IMR-90 (cell line): Measurements from ENCODE around the gene CARD19. TPM values are rescaled to one million over a fixed set of nuclear protein-coding genes. Genes with fewer than 3 reads are reported as not detected.

Experiments
- ATAC-seq: fragments of 200-7000 bp; cut with Tn5 transposase; 2 replicates; pipeline ENCODE4 v1.9.1; 2020; ENCODE audit warnings: low read depth, mild to moderate bottlenecking, moderate library complexity
- BruUV-seq: library from RNA; stranded (reverse); fragments of 400-500 nt; replicated peaks from 2 replicates; lab custom pipeline; 2021; lab: Mats Ljungman, UMichigan
- CTCF ChIA-PET: fragments of 300-600 bp; formaldehyde crosslinking; extraction: SDS; loops from one replicate; lab custom pipeline; 2021; ENCODE audit warnings: antibody characterized with exemption; lab: Yijun Ruan, JAX
- POLR2A ChIA-PET: fragments of 300-600 bp; sonication (Branson Sonifier 250); formaldehyde crosslinking; loops from one replicate; lab custom pipeline; 2022; ENCODE audit warnings: antibody characterized with exemption; ENCODE audit not compliant: unreplicated experiment; lab: Charles Lee
- DNase-seq: peaks from one replicate; pipeline ENCODE4 v3.0.0; 2013
- H2AFZ ChIP-seq: replicated peaks from 2 replicates; pipeline ENCODE3; 2013; ENCODE audit warnings: low read length, mild to moderate bottlenecking; ENCODE audit not compliant: poor library complexity
- H2AK5ac ChIP-seq: 2 replicates; pipeline ENCODE4 v1.6.1; 2013; ENCODE audit warnings: low read depth, low read length, inconsistent platforms
- H2AK9ac ChIP-seq: replicated peaks from 2 replicates; pipeline ENCODE3; 2013; ENCODE audit warnings: mild to moderate bottlenecking, low read depth, low read length, moderate library complexity; ENCODE audit not compliant: poor library complexity
- H2BK120ac ChIP-seq: 2 replicates; pipeline ENCODE4 v1.6.1; 2013; ENCODE audit warnings: low read depth, low read length, inconsistent platforms
- H2BK15ac ChIP-seq: 3 replicates; pipeline ENCODE4 v1.6.1; 2013; ENCODE audit warnings: low read depth, low read length, inconsistent platforms
- H2BK20ac ChIP-seq: 2 replicates; pipeline ENCODE4 v1.6.1; 2013; ENCODE audit warnings: low read depth, mild to moderate bottlenecking, inconsistent platforms, low read length, moderate library complexity
- H2BK5ac ChIP-seq: 2 replicates; pipeline ENCODE4 v1.6.1; 2013; ENCODE audit warnings: mild to moderate bottlenecking, low read depth, low read length, inconsistent platforms; ENCODE audit not compliant: poor library complexity, severe bottlenecking
- H3K14ac ChIP-seq: replicated peaks from 2 replicates; pipeline ENCODE4 v1.6.1; 2013; ENCODE audit warnings: low read depth, low read length, inconsistent platforms
- H3K18ac ChIP-seq: 2 replicates; pipeline ENCODE4 v1.6.1; 2013; ENCODE audit warnings: low read depth, low read length, control low read depth
- H3K23ac ChIP-seq: 2 replicates; pipeline ENCODE4 v1.6.1; 2013; ENCODE audit warnings: low read depth, low read length, inconsistent platforms
- H3K27ac ChIP-seq: 2 replicates; pipeline ENCODE4 v1.5.1; 2013; ENCODE audit warnings: mild to moderate bottlenecking, control low read depth, low read length; ENCODE audit not compliant: insufficient read depth
- H3K27me3 ChIP-seq: 2 replicates; pipeline ENCODE4 v1.6.1; 2013; ENCODE audit warnings: low read length; ENCODE audit not compliant: control insufficient read depth, insufficient read depth
- H3K36me3 ChIP-seq: 2 replicates; pipeline ENCODE4 v1.6.1; 2013; ENCODE audit warnings: low read length, mixed read lengths; ENCODE audit not compliant: control insufficient read depth, insufficient read depth
- H3K4ac ChIP-seq: 2 replicates; pipeline ENCODE4 v1.6.1; 2013; ENCODE audit warnings: low read depth, low read length, inconsistent platforms
- H3K4me1 ChIP-seq: 2 replicates; pipeline ENCODE4 v1.6.1; 2013; ENCODE audit warnings: low read length, mixed read lengths; ENCODE audit not compliant: control insufficient read depth, insufficient read depth
- H3K4me2 ChIP-seq: 2 replicates; pipeline ENCODE4 v1.6.1; 2013; ENCODE audit warnings: low read depth, mild to moderate bottlenecking, control low read depth, low read length, moderate library complexity
- H3K4me3 ChIP-seq: 2 replicates; pipeline ENCODE4 v1.5.1; 2013; ENCODE audit warnings: low read depth, mild to moderate bottlenecking, control low read depth, low read length, moderate library complexity; ENCODE audit not compliant: insufficient read depth
- H3K56ac ChIP-seq: 2 replicates; pipeline ENCODE4 v1.6.1; 2013; ENCODE audit warnings: low read length, inconsistent platforms; ENCODE audit not compliant: insufficient read depth; ENCODE audit errors: extremely low read depth
- H3K79me1 ChIP-seq, 2 experiments: 2 replicates each; pipeline ENCODE4 v1.6.1; 2013; ENCODE audit warnings: low read length in 2 of 2, inconsistent platforms in 1 of 2, low read depth in 1 of 2
- H3K9ac ChIP-seq: 2 replicates; pipeline ENCODE4 v1.6.1; 2013; ENCODE audit warnings: low read depth, low read length, control low read depth
- H3K9me1 ChIP-seq: 2 replicates; pipeline ENCODE4 v1.6.1; 2013; ENCODE audit warnings: low read length, inconsistent platforms; ENCODE audit not compliant: insufficient read depth
- H3K9me3 ChIP-seq: 2 replicates; pipeline ENCODE4 v1.6.1; 2013; ENCODE audit warnings: low read length; ENCODE audit not compliant: control insufficient read depth, insufficient read depth
- H4K20me1 ChIP-seq: 2 replicates; pipeline ENCODE4 v1.6.1; 2013; ENCODE audit warnings: low read length, inconsistent platforms; ENCODE audit not compliant: insufficient read depth
- H4K5ac ChIP-seq: 2 replicates; pipeline ENCODE4 v1.6.1; 2013; ENCODE audit warnings: mild to moderate bottlenecking, low read depth, low read length, control low read depth
- H4K8ac ChIP-seq, 2 experiments: 2 replicates each; pipeline ENCODE4 v1.6.1; 2013; ENCODE audit warnings: low read depth in 2 of 2, low read length in 2 of 2, control low read depth in 1 of 2, inconsistent platforms in 1 of 2
- H4K91ac ChIP-seq: 2 replicates; pipeline ENCODE4 v1.6.1; 2013; ENCODE audit warnings: low read depth, low read length, inconsistent platforms; ENCODE audit not compliant: insufficient read depth
- BHLHE40 ChIP-seq: fragments of 150-350 bp; IDR thresholded peaks from 2 replicates; pipeline ENCODE4 v1.6.1; 2016; ENCODE audit warnings: mild to moderate bottlenecking, low read depth, low read length
- CEBPB ChIP-seq: IDR thresholded peaks from 2 replicates; pipeline ENCODE4 v1.6.1; 2012; ENCODE audit warnings: low read depth, low read length, improper control_type of control experiment
- CHD1 ChIP-seq: IDR thresholded peaks from 2 replicates; pipeline ENCODE4 v1.6.1; 2012; ENCODE audit warnings: low read depth, low read length, improper control_type of control experiment
- FOS ChIP-seq: fragments of 150-350 bp; IDR thresholded peaks from 2 replicates; pipeline ENCODE4 v1.6.1; 2016; ENCODE audit warnings: low read depth, low read length
- MAFK ChIP-seq: IDR thresholded peaks from 2 replicates; pipeline ENCODE4 v1.6.1; 2012; ENCODE audit warnings: low read depth, low read length, improper control_type of control experiment
- MAZ ChIP-seq: IDR thresholded peaks from 2 replicates; pipeline ENCODE4 v1.6.1; 2012; ENCODE audit warnings: low read depth, mild to moderate bottlenecking, low read length, improper control_type of control experiment, moderate library complexity, borderline replicate concordance
- MXI1 ChIP-seq: IDR thresholded peaks from 2 replicates; pipeline ENCODE4 v1.6.1; 2012; ENCODE audit warnings: low read depth, mild to moderate bottlenecking, low read length, moderate library complexity, borderline replicate concordance
- NFE2L2 ChIP-seq: fragments of 150-350 bp; IDR thresholded peaks from 2 replicates; pipeline ENCODE4 v1.6.1; 2016; ENCODE audit warnings: low read depth, mild to moderate bottlenecking, low read length
- POLR2A ChIP-seq: IDR thresholded peaks from 2 replicates; pipeline ENCODE4 v1.6.1; 2012; ENCODE audit warnings: mild to moderate bottlenecking, low read depth, low read length
- RAD21 ChIP-seq: IDR thresholded peaks from 2 replicates; pipeline ENCODE4 v1.6.1; 2012; ENCODE audit warnings: low read length, improper control_type of control experiment
- RCOR1 ChIP-seq: IDR thresholded peaks from 2 replicates; pipeline ENCODE4 v1.6.1; 2012; ENCODE audit warnings: mild to moderate bottlenecking, low read length, improper control_type of control experiment; ENCODE audit not compliant: insufficient replicate concordance
- RFX5 ChIP-seq: IDR thresholded peaks from 2 replicates; pipeline ENCODE4 v1.8.0; 2012; ENCODE audit warnings: low read depth, mild to moderate bottlenecking, low read length, moderate library complexity
- SMC3 ChIP-seq: fragments of 150-350 bp; IDR thresholded peaks from 2 replicates; pipeline ENCODE4 v1.6.1; 2016; ENCODE audit warnings: low read depth, mild to moderate bottlenecking, antibody characterized with exemption, low read length, moderate library complexity
- WGBS, 2 experiments: methylation state at CpG; one replicate each; pipeline versions ENCODE4 v1.1.5 to v1.1.7; 2013; ENCODE audit warnings: missing lambda C conversion rate in 2 of 2; ENCODE audit not compliant: insufficient read length in 1 of 2; ENCODE audit errors: extremely low coverage in 2 of 2; 5-methylcytosine and 5-hydroxymethylcytosine counted together
- dilution Hi-C: fragments of 300-500 bp; cut with HindIII; formaldehyde crosslinking; loops from one replicate; pipeline ENCODE4 v1.14.3; 2018; ENCODE audit warnings: low sequenced_read_pairs; ENCODE audit not compliant: unreplicated experiment
- in situ Hi-C: fragments of 300-500 bp; cut with MboI; formaldehyde crosslinking; loops from 3 replicates; pipeline ENCODE4 v1.14.3; 2019; ENCODE audit warnings: low sequenced_read_pairs, inconsistent platforms, mixed read lengths
- intact Hi-C: fragments of 100-400 bp; cut with micrococcal nuclease; formaldehyde crosslinking; loops from 2 replicates; pipeline ENCODE4 v1.10.0; 2022
- polyA plus RNA-seq, 3 experiments: library from polyadenylated mRNA; depleted of rRNA; stranded (reverse); fragments of >200 nt; gene quantifications; 2 replicates each; pipeline ENCODE4 v1.2.3, GENCODE V29; 2012; ENCODE audit warnings: low replicate concordance in 1 of 3
- total RNA-seq: library from RNA; depleted of rRNA; stranded (reverse); fragments of >200 nt; gene quantifications from 2 replicates; pipeline ENCODE4 v1.2.3, GENCODE V29; 2012
- TF ChIP-seq, protein P1 (sequence below): fragments of 150-350 bp; IDR thresholded peaks from 2 replicates; pipeline ENCODE4 v1.6.1; 2016; ENCODE audit warnings: low read depth, mild to moderate bottlenecking, low read length, moderate library complexity, borderline replicate concordance
- TF ChIP-seq, protein P2 (sequence below): conservative IDR thresholded peaks from 2 replicates; pipeline ENCODE4 v1.5.1; 2012; ENCODE audit warnings: mild to moderate bottlenecking, low read depth, low read length, improper control_type of control experiment
- TF ChIP-seq, protein P3 (sequence below): fragments of 150-350 bp; IDR thresholded peaks from 2 replicates; pipeline ENCODE4 v1.6.1; 2017; ENCODE audit warnings: mild to moderate bottlenecking, antibody characterized with exemption, low read length, low read depth

CARD19 gene
- total and polyA plus RNA-seq, 2 of the 4 experiments (the other 2 are of a cell fraction) = 17.4 to 111 TPM

DNA sequence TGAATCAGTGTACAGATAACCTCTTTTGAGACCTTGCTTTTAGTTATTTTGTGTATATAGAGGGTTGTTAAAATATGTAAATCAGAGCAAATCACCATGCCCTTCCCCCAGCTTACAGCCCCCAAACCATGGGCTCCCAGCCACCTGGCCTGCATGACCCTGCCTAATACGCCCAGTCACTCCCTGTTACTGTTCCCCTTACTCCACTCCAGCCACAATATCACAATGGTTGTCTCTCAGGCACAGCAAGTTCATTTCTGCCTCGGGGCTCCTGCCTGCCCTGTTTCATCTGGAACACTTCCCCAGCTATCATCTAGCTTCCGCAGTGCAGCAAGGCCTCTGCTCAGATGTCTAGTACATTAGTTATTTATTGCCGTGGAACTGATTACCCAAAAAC lies 5.0 kb upstream of the CARD19 start:
- Histone ChIP-seq H3K9me1 (no peaks in the 10 kb centered on the region; the same call in 1 of the 2 replicates), H3K27ac (no peak overlapping the region)
- dilution Hi-C loops = no loop called here

More for the DNA sequence above, 5.0 kb upstream of the CARD19 start:
- no peak for TF ChIP-seq CEBPB
- TF ChIP-seq, protein P1, sequence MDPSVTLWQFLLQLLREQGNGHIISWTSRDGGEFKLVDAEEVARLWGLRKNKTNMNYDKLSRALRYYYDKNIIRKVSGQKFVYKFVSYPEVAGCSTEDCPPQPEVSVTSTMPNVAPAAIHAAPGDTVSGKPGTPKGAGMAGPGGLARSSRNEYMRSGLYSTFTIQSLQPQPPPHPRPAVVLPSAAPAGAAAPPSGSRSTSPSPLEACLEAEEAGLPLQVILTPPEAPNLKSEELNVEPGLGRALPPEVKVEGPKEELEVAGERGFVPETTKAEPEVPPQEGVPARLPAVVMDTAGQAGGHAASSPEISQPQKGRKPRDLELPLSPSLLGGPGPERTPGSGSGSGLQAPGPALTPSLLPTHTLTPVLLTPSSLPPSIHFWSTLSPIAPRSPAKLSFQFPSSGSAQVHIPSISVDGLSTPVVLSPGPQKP = no peak
- TF ChIP-seq MAZ = no peak
- TF ChIP-seq FOS = no peak
- TF ChIP-seq RAD21 = no peak
- TF ChIP-seq, protein P2, sequence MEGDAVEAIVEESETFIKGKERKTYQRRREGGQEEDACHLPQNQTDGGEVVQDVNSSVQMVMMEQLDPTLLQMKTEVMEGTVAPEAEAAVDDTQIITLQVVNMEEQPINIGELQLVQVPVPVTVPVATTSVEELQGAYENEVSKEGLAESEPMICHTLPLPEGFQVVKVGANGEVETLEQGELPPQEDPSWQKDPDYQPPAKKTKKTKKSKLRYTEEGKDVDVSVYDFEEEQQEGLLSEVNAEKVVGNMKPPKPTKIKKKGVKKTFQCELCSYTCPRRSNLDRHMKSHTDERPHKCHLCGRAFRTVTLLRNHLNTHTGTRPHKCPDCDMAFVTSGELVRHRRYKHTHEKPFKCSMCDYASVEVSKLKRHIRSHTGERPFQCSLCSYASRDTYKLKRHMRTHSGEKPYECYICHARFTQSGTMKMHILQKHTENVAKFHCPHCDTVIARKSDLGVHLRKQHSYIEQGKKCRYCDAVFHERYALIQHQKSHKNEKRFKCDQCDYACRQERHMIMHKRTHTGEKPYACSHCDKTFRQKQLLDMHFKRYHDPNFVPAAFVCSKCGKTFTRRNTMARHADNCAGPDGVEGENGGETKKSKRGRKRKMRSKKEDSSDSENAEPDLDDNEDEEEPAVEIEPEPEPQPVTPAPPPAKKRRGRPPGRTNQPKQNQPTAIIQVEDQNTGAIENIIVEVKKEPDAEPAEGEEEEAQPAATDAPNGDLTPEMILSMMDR = no peak
- TF ChIP-seq RCOR1 = no peak
- TF ChIP-seq MXI1 = no peak
- no peak for TF ChIP-seq MAFK
- no peak for TF ChIP-seq SMC3
- TF ChIP-seq NFE2L2 = no peak
- TF ChIP-seq POLR2A = no peak
- TF ChIP-seq, protein P3, sequence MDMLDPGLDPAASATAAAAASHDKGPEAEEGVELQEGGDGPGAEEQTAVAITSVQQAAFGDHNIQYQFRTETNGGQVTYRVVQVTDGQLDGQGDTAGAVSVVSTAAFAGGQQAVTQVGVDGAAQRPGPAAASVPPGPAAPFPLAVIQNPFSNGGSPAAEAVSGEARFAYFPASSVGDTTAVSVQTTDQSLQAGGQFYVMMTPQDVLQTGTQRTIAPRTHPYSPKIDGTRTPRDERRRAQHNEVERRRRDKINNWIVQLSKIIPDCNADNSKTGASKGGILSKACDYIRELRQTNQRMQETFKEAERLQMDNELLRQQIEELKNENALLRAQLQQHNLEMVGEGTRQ = no peak
- no peak for TF ChIP-seq BHLHE40
- TF ChIP-seq CHD1 = no peak
- no peak for TF ChIP-seq RFX5
- H4K91ac ChIP-seq = no peak overlapping the region
- H3K36me3 ChIP-seq = no peaks in the 10 kb centered on the region
- no peak overlapping the region for H4K8ac ChIP-seq
- H3K4me2 ChIP-seq = no peak overlapping the region
- no peaks in the 10 kb centered on the region for H3K27me3 ChIP-seq
- H3K18ac ChIP-seq = no peak overlapping the region
- ATAC-seq (no peak), DNase-seq (no peak)
- H3K4me3 ChIP-seq = no peak overlapping the region
- intact Hi-C loops = loop anchor here (10.0 kb wide), 1 partner anchor 364 kb away; the partner anchor contains the start of genes FAM120A and FAM120AOS
- H4K20me1 ChIP-seq = no peaks in the 10 kb centered on the region
- no peak overlapping the region for H2BK5ac ChIP-seq
- ChIA-PET POLR2A (no interaction called here), CTCF (no interaction called here)
- H4K5ac ChIP-seq = no peak overlapping the region
- H2BK15ac ChIP-seq = no peak overlapping the region
- H3K9ac ChIP-seq = no peak overlapping the region
- no peak overlapping the region for H3K4ac ChIP-seq
- no peak overlapping the region for H3K14ac ChIP-seq
- no peak overlapping the region for H2AK9ac ChIP-seq
- no peaks in the 10 kb centered on the region for H3K79me1 ChIP-seq
- in situ Hi-C loops = no loop called here
- no TSS peak for BruUV-seq
- H3K23ac ChIP-seq = no peak overlapping the region
- H2AK5ac ChIP-seq = no peak overlapping the region
- no CpG with 5 or more reads among the region's 4 CpGs for WGBS, 2 experiments
- no peak overlapping the region for H2BK20ac ChIP-seq
- H3K4me1 ChIP-seq = peaks cover 7% of the 10 kb centered on the region; the same call in 1 of the 2 replicates
- peaks cover 19% of the 10 kb centered on the region for H3K9me3 ChIP-seq
- no peak overlapping the region for H2AFZ ChIP-seq
- H2BK120ac ChIP-seq = no peak overlapping the region
- no peak overlapping the region for H3K56ac ChIP-seq
